Stomach (tissue), 9 donors: Measurements from ENCODE around the gene BUB1. TPM values are rescaled to one million over a fixed set of nuclear protein-coding genes. Genes with fewer than 3 reads are reported as not detected.
A peak's percentile ranks its signal among the peaks of the same experiment; 100 is the strongest.

Source experiments
- DNase-seq, 2 donors: peaks; one replicate each; pipeline versions ENCODE4 v3.0.0 to v3.0.0-alpha.2; 2013 to 2019
- H3K27ac ChIP-seq, 5 donors: fragments of 200-600 bp in 4 of 5; sonication (generic) in 4 of 5; one replicate each; pipeline ENCODE4 v1.5.1; 2013 to 2019; ENCODE audit warnings: mild to moderate bottlenecking in 1 of 5, moderate library complexity in 1 of 5
- H3K27me3 ChIP-seq, 3 donors: fragments of 200-600 bp; sonication (generic); one replicate each; pipeline ENCODE4 v1.5.1; 2017 to 2019; ENCODE audit warnings: mixed run types in 1 of 3
- H3K36me3 ChIP-seq, 4 donors: fragments of 200-600 bp; sonication (generic); 1 replicate in 3 of 4; 2 replicates in 1 of 4; pipeline ENCODE4 v1.5.1; 2016 to 2019
- H3K4me1 ChIP-seq, 4 donors: fragments of 200-600 bp; sonication (generic); one replicate each; pipeline ENCODE4 v1.5.1; 2016 to 2019
- H3K4me3 ChIP-seq, 4 donors: fragments of 200-600 bp; sonication (generic) in 3 of 4; one replicate each; pipeline ENCODE4 v1.5.1; 2016 to 2019; ENCODE audit warnings: mild to moderate bottlenecking in 1 of 4
- H3K9me3 ChIP-seq, 4 donors: fragments of 200-600 bp; sonication (generic); one replicate each; pipeline ENCODE4 v1.5.1; 2016 to 2019
- EP300 ChIP-seq: sonication (generic); formaldehyde crosslinking; IDR thresholded peaks from one replicate; pipeline ENCODE4 v1.6.1; 2017; ENCODE audit warnings: antibody characterized with exemption
- POLR2A ChIP-seq, 4 donors: fragments of 450-650 bp; IDR thresholded peaks; one replicate each; pipeline ENCODE4 v1.6.1; 2016; ENCODE audit warnings: antibody characterized with exemption in 4 of 4, control low read depth in 2 of 4, mild to moderate bottlenecking in 1 of 4, moderate library complexity in 1 of 4
- POLR2AphosphoS5 ChIP-seq, 3 donors: sonication (generic); formaldehyde crosslinking; IDR thresholded peaks; one replicate each; pipeline ENCODE4 v1.6.1; 2016; ENCODE audit warnings: antibody characterized with exemption in 3 of 3
- WGBS, 5 donors: extraction: QIAGEN DNeasy Blood & Tissue Kit in 3 of 5; methylation state at CpG; one replicate each; pipeline versions ENCODE4 v1.1.5 to v1.1.7; 2013 to 2018; 5-methylcytosine and 5-hydroxymethylcytosine counted together
- intact Hi-C: fragments of 100-400 bp; cut with DNase I; formaldehyde crosslinking; loops from one replicate; pipeline ENCODE4 v1.15.1; 2023; ENCODE audit warnings: low total_unique reads
- polyA plus RNA-seq, 3 donors: library from polyadenylated mRNA; stranded (reverse); fragments of 200-250 nt; gene quantifications; one replicate each; pipeline ENCODE4 v1.2.3, GENCODE V29; 2013
- total RNA-seq, 5 donors: library from RNA; depleted of rRNA; stranded (reverse); fragments of >200 nt; gene quantifications; one replicate each; pipeline versions ENCODE4 v1.1.0 to v1.2.3, GENCODE V29; 2014 to 2016
- TF ChIP-seq, protein P1 (sequence below), 7 experiments: fragments of 450-650 bp in 4 of 7; fragments of 200-600 bp in 3 of 7; sonication (generic) in 3 of 7; IDR thresholded peaks; one replicate each; pipeline ENCODE4 v1.5.1; 2016 to 2019; ENCODE audit warnings: antibody characterized with exemption in 7 of 7, control low read depth in 2 of 7, mild to moderate bottlenecking in 1 of 7
- donor health status: healthy with polysubstance abuse.
- donor health status: Bipolar disorder and iron deficiency.
- donor health status: healthy.

Gene BUB1
- total and polyA plus RNA-seq, 8 donors: 0.29 to 11.1 (median 2.5) TPM

DNA sequence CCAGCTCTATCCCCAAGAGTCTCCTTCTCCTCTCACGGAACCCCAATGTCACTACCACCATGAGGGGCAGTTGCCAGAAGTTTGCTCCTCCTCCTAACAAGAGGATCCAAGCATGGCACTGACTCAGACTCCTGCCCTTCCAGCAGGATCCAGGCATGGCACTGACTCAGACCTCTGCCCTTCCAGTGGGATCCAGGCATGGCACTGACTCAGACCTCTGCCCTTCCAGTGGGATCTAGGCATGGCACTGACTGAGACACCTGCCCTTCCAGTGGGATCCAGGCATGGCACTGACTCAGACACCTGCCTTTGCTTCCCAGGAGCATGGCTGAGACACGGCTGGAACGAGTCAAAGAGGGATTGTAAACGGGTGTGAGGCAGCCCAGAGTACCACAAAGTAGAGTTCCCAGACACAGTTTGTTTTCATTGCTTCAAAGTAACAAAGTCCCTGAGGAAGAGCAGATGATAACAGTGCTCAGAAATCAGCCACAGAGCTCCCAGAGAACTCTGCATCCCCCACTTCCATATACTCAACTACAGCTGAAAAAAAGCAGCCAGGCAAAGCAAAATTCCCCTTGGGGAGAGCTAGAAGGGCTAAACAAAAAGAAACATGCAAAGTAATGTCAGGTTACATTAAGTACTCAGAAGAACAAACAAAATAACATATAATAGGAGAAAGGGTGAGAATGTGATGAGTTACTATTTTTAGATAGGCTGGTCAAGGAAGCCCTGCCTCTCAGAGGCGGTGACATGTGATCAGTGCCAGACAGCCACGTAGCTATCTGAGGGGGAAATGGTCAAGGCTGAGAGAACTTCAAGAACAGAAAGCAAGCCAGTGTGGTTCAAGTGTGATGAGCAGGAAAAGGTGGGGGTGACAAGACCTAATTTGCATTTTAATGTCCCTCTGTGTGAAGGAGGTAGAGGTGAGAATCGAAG lies 3.0 kb downstream of the BUB1 start:
- no peak for TF ChIP-seq POLR2AphosphoS5 (IDR thresholded peaks at IDR 0.05)
- WGBS, 5 donors: 47 to 58% (median 49%) methylated on average over 7 of the region's 7 CpGs
- Histone ChIP-seq H3K27me3 (no peaks in the 10 kb centered on the region), H3K4me3 (no peak overlapping the region), H3K9me3 (no peaks in the 10 kb centered on the region), H3K4me1 (peaks cover 6 to 45% (median 20%) of the 10 kb centered on the region in 4 donors), H3K27ac (peak overlapping the region in 1 of 5 donors; percentile 15), H3K36me3 (peaks cover 0 to 5% (median 0%) of the 10 kb centered on the region in 4 donors)
- intact Hi-C loops: no loop called here
- DNase-seq: peak; percentile 34 to 67

DNA sequence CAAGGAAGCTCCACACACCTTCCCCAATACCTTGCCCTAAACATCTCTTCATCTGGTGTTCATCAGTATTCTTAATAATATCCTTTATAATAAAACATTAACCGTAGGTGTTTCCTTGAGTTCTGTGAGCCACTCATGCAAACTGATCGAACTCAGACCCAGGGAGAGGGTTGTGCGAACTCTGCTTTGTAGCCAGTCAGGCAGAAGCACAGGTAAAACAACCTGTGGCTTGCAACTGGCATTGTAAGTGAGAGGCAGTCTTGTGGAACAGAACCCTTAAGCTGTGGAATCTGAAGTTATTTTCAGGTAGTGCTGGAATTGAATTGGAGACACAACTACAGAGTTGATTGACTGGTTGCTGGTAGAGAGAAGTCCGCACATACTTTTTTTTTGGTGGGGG lies 4.7 kb downstream of the BUB1 start:
- no peak overlapping the region for H3K4me3 ChIP-seq
- H3K27ac ChIP-seq: no peak overlapping the region
- TF ChIP-seq, protein P1, sequence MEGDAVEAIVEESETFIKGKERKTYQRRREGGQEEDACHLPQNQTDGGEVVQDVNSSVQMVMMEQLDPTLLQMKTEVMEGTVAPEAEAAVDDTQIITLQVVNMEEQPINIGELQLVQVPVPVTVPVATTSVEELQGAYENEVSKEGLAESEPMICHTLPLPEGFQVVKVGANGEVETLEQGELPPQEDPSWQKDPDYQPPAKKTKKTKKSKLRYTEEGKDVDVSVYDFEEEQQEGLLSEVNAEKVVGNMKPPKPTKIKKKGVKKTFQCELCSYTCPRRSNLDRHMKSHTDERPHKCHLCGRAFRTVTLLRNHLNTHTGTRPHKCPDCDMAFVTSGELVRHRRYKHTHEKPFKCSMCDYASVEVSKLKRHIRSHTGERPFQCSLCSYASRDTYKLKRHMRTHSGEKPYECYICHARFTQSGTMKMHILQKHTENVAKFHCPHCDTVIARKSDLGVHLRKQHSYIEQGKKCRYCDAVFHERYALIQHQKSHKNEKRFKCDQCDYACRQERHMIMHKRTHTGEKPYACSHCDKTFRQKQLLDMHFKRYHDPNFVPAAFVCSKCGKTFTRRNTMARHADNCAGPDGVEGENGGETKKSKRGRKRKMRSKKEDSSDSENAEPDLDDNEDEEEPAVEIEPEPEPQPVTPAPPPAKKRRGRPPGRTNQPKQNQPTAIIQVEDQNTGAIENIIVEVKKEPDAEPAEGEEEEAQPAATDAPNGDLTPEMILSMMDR (IDR thresholded peaks at IDR 0.05): no peak
- TF ChIP-seq POLR2A (IDR thresholded peaks at IDR 0.05): no peak
- no peak for TF ChIP-seq POLR2AphosphoS5 (IDR thresholded peaks at IDR 0.05)
- TF ChIP-seq EP300: no peak
- H3K4me1 ChIP-seq: peaks cover 6 to 33% (median 9%) of the 10 kb centered on the region in 4 donors
- intact Hi-C loops: no loop called here
- H3K9me3 ChIP-seq: no peaks in the 10 kb centered on the region
- WGBS, 5 donors: 96 to 100% (median 99%) methylated on average over 4 of the region's 4 CpGs
- peaks cover 0 to 12% (median 0%) of the 10 kb centered on the region in 4 donors for H3K36me3 ChIP-seq
- no peaks in the 10 kb centered on the region for H3K27me3 ChIP-seq
- DNase-seq: no peak

DNA sequence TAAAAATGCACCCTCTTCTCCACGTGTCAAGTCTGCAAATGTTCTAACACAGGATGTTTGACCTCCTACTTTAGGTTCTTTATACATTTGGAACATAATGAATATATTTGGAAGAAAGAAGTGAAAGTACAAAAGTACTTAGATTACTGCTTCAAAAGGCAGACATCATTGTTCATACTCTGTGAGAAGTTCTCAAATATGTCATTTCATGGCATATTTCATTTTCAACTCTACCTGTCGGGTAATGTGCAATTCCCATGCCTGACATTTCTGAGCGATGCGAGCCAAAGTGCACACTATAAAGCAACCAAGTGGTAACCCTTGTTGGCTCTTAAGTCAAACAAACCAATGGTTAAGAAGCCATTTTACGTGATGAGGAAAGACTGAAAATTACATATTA lies 7.0 kb downstream of the BUB1 start:
- no peak for DNase-seq
- no peaks in the 10 kb centered on the region for H3K9me3 ChIP-seq
- H3K36me3 ChIP-seq: peaks cover 0 to 17% (median 0%) of the 10 kb centered on the region in 4 donors
- H3K4me1 ChIP-seq: peaks cover 0 to 12% (median 0%) of the 10 kb centered on the region in 4 donors
- H3K27me3 ChIP-seq: no peaks in the 10 kb centered on the region
- TF ChIP-seq POLR2A (IDR thresholded peaks at IDR 0.05) (no peak), EP300 (no peak), POLR2AphosphoS5 (IDR thresholded peaks at IDR 0.05) (no peak)
- TF ChIP-seq, protein P1 (IDR thresholded peaks at IDR 0.05): no peak
- H3K4me3 ChIP-seq: no peak overlapping the region
- intact Hi-C loops: no loop called here
- H3K27ac ChIP-seq: no peak overlapping the region
- 85 to 99% (median 95%) methylated on average over 5 of the region's 5 CpGs for WGBS, 5 donors

DNA sequence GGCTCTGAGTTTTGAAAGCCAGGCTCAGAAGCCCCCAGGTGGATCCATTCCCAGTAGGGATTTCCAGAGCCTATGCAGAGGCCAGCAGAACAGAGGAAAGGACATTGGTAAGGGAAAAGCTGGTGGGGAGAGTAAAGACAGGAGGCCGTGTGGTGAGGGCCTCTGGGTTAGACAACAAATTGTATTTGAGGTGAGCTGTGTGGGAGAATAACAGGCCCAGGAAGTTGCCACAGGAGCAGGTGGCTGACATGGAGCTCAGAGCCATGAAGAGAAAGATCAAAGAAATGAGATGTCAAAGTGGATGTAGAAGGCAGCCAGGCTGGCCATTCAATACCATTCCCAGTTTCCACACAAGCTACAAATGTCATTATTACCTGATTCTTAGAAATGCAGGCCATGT lies 8.8 kb downstream of the BUB1 start:
- TF ChIP-seq POLR2A (IDR thresholded peaks at IDR 0.05): no peak
- no peak for TF ChIP-seq POLR2AphosphoS5 (IDR thresholded peaks at IDR 0.05)
- no peak for TF ChIP-seq EP300
- TF ChIP-seq, protein P1 (IDR thresholded peaks at IDR 0.05): no peak
- no peak overlapping the region for H3K27ac ChIP-seq
- H3K36me3 ChIP-seq: peaks cover 0 to 17% (median 0%) of the 10 kb centered on the region in 4 donors
- 71 to 91% (median 81%) methylated on average over 1 of the region's 1 CpG for WGBS, 5 donors
- H3K4me1 ChIP-seq: no peaks in the 10 kb centered on the region
- H3K9me3 ChIP-seq: no peaks in the 10 kb centered on the region
- intact Hi-C loops: no loop called here
- no peak overlapping the region for H3K4me3 ChIP-seq
- no peaks in the 10 kb centered on the region for H3K27me3 ChIP-seq
- DNase-seq: no peak

DNA sequence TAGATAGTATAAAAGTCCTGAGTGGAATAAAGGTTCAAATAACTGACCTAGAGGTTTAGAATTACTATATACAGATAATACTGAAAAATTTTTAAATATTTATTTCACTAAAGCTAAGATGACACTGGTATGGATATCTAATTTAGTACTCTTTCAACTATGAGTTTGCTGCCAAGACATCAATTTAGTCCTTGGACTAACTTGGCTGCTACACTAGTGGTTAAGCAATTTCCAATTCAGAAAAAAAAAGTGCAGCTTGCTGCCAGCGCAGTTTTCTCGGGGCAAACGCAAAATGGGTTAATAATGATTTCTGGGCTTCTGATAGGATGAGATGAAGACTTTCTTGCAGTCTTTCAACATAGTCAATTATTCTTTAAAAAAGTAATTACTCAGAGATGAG lies 10.8 kb downstream of the BUB1 start:
- intact Hi-C loops: no loop called here
- Histone ChIP-seq H3K4me3 (no peak overlapping the region), H3K9me3 (no peaks in the 10 kb centered on the region), H3K27ac (no peak overlapping the region), H3K36me3 (peaks cover 0 to 12% (median 0%) of the 10 kb centered on the region in 4 donors), H3K4me1 (no peaks in the 10 kb centered on the region), H3K27me3 (no peaks in the 10 kb centered on the region)
- no peak for DNase-seq
- TF ChIP-seq EP300: no peak
- no peak for TF ChIP-seq POLR2AphosphoS5 (IDR thresholded peaks at IDR 0.05)
- TF ChIP-seq POLR2A (IDR thresholded peaks at IDR 0.05): no peak
- TF ChIP-seq, protein P1 (IDR thresholded peaks at IDR 0.05): no peak
- 59 to 82% (median 74%) methylated on average over 3 of the region's 3 CpGs for WGBS, 5 donors
